Effector memory CD4-positive, alpha-beta T cell (primary cell): ENCODE data around the gene IL22RA2.

Source experiments
- DNase-seq, 3 donors: peaks; one replicate each; pipeline ENCODE4 v3.0.0-alpha.2; 2020
- H3K27ac ChIP-seq: 2 replicates; pipeline ENCODE4 v1.7.0; 2013; ENCODE audit warnings: mild to moderate bottlenecking, low read length, moderate library complexity; ENCODE audit not compliant: insufficient read depth, poor library complexity, severe bottlenecking
- H3K27me3 ChIP-seq: replicated peaks from 2 replicates; pipeline ENCODE4 v1.7.0; 2013; ENCODE audit warnings: mild to moderate bottlenecking, low read length; ENCODE audit not compliant: insufficient read depth, control insufficient read depth, poor library complexity, severe bottlenecking
- H3K36me3 ChIP-seq: 2 replicates; pipeline ENCODE4 v1.7.0; 2013; ENCODE audit warnings: mild to moderate bottlenecking, low read length, moderate library complexity; ENCODE audit not compliant: control insufficient read depth, insufficient read depth
- H3K4me1 ChIP-seq: 2 replicates; pipeline ENCODE4 v1.7.0; 2013; ENCODE audit warnings: low read length, mild to moderate bottlenecking; ENCODE audit not compliant: control insufficient read depth, insufficient read depth, poor library complexity, severe bottlenecking
- H3K4me3 ChIP-seq: 2 replicates; pipeline ENCODE4 v1.7.0; 2013; ENCODE audit warnings: low read length, low read depth, mild to moderate bottlenecking; ENCODE audit not compliant: insufficient read depth, poor library complexity, severe bottlenecking
- H3K9me3 ChIP-seq: 2 replicates; pipeline ENCODE4 v1.7.0; 2013; ENCODE audit warnings: mild to moderate bottlenecking, low read length, moderate library complexity; ENCODE audit not compliant: control insufficient read depth

Gene IL22RA2

GRCh38 chr6:137157601-137158000 lies 15.8 kb downstream of the IL22RA2 start:
- DNase-seq, result no peak
- no peak overlapping the region for H3K27ac ChIP-seq
- H3K4me3 ChIP-seq, result no peak overlapping the region
- H3K4me1 ChIP-seq, result peaks cover 6% of the 10 kb centered on the region
- no peaks in the 10 kb centered on the region for H3K9me3 ChIP-seq
- no peaks in the 10 kb centered on the region for H3K36me3 ChIP-seq
- no peaks in the 10 kb centered on the region for H3K27me3 ChIP-seq

GRCh38 chr6:137156650-137157049 lies 16.8 kb downstream of the IL22RA2 start:
- Histone ChIP-seq H3K27ac (no peak overlapping the region), H3K36me3 (no peaks in the 10 kb centered on the region), H3K9me3 (no peaks in the 10 kb centered on the region), H3K4me1 (peaks cover 6% of the 10 kb centered on the region), H3K4me3 (no peak overlapping the region), H3K27me3 (no peaks in the 10 kb centered on the region)
- DNase-seq, result no peak

DNA sequence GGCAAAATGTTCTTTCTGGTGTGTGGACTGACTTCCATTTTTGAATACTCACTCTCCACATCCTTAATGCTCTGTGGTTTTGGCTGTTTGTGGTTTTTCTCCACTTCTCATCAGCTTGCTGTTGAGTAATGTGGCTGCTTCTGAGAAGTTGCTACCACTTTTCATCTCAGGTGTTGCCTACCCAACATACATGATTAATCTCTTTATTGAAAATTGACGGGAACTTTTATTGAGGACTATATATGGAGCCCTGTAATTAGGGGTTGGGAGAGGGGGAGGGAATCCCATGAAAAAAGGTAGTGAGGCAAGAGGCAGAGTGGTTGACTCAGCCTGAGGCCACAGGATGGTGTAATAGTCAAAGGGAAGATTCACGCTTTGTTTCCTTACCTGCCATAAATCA lies 17.6 kb downstream of the IL22RA2 start:
- Histone ChIP-seq H3K36me3 (no peaks in the 10 kb centered on the region), H3K27ac (no peak overlapping the region), H3K27me3 (no peaks in the 10 kb centered on the region), H3K4me1 (peaks cover 6% of the 10 kb centered on the region), H3K9me3 (no peaks in the 10 kb centered on the region), H3K4me3 (no peak overlapping the region)
- DNase-seq, result peak in 2 of 3 donors; percentile 4 to 8

GRCh38 chr6:137150072-137150471 lies 23.4 kb downstream of the IL22RA2 start:
- H3K27ac ChIP-seq, result no peak overlapping the region
- H3K9me3 ChIP-seq, result no peaks in the 10 kb centered on the region
- H3K4me3 ChIP-seq, result no peak overlapping the region
- H3K27me3 ChIP-seq, result no peaks in the 10 kb centered on the region
- no peak for DNase-seq
- no peaks in the 10 kb centered on the region for H3K36me3 ChIP-seq
- H3K4me1 ChIP-seq, result no peaks in the 10 kb centered on the region

DNA sequence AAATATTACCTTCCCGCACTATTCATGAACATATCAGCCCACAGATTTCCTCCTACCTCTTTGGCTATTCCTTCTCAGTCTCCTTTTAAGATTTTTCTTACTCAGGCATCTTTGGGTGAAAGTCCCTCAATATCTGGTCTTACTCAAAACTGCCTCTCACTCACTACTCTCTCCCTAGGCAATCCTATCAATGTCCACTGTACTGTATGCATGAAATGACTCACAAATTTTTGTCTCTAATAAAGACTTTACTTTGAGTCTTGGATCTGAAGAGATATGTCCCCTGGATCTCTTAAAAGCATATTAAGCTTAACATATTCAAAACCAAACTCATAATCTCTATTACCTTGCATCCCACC lies 24.4 kb downstream of the IL22RA2 start:
- no peaks in the 10 kb centered on the region for H3K4me1 ChIP-seq
- no peaks in the 10 kb centered on the region for H3K27me3 ChIP-seq
- H3K27ac ChIP-seq, result no peak overlapping the region
- H3K4me3 ChIP-seq, result no peak overlapping the region
- H3K36me3 ChIP-seq, result no peaks in the 10 kb centered on the region
- H3K9me3 ChIP-seq, result no peaks in the 10 kb centered on the region
- no peak for DNase-seq

- no peak overlapping the region for H3K27ac ChIP-seq
- DNase-seq, result no peak
Observed at GRCh38 chr6:137148306-137149034, 25.0 kb downstream of the IL22RA2 start.

GRCh38 chr6:137147195-137147594 lies 26.2 kb downstream of the IL22RA2 start:
- H3K4me3 ChIP-seq, result no peak overlapping the region
- no peak for DNase-seq
- H3K27ac ChIP-seq, result no peak overlapping the region
- H3K9me3 ChIP-seq, result no peaks in the 10 kb centered on the region
- H3K36me3 ChIP-seq, result no peaks in the 10 kb centered on the region
- H3K27me3 ChIP-seq, result no peaks in the 10 kb centered on the region
- H3K4me1 ChIP-seq, result no peaks in the 10 kb centered on the region

More at GRCh38 chr6:137148306-137149034, 25.0 kb downstream of the IL22RA2 start:
- Histone ChIP-seq H3K27me3 (no peaks in the 10 kb centered on the region), H3K9me3 (no peaks in the 10 kb centered on the region), H3K4me1 (no peaks in the 10 kb centered on the region), H3K4me3 (no peak overlapping the region), H3K36me3 (no peaks in the 10 kb centered on the region)

GRCh38 chr6:137146206-137146605 lies 27.2 kb downstream of the IL22RA2 start:
- no peaks in the 10 kb centered on the region for H3K4me1 ChIP-seq
- no peaks in the 10 kb centered on the region for H3K9me3 ChIP-seq
- H3K4me3 ChIP-seq, result no peak overlapping the region
- H3K27me3 ChIP-seq, result no peaks in the 10 kb centered on the region
- H3K27ac ChIP-seq, result no peak overlapping the region
- no peaks in the 10 kb centered on the region for H3K36me3 ChIP-seq
- no peak for DNase-seq

GRCh38 chr6:137145421-137145820 lies 28.0 kb downstream of the IL22RA2 start:
- Histone ChIP-seq H3K4me3 (no peak overlapping the region), H3K27me3 (no peaks in the 10 kb centered on the region), H3K36me3 (no peaks in the 10 kb centered on the region), H3K27ac (no peak overlapping the region), H3K4me1 (no peaks in the 10 kb centered on the region), H3K9me3 (no peaks in the 10 kb centered on the region)
- DNase-seq, result no peak

- Histone ChIP-seq H3K9me3 (no peaks in the 10 kb centered on the region), H3K4me3 (no peak overlapping the region), H3K36me3 (no peaks in the 10 kb centered on the region), H3K27me3 (no peaks in the 10 kb centered on the region), H3K27ac (no peak overlapping the region), H3K4me1 (no peaks in the 10 kb centered on the region)
- DNase-seq, result no peak
Observed at GRCh38 chr6:137136065-137136464, 37.4 kb downstream of the IL22RA2 start.
